ENCODE measurements around the gene NEURL4. TPM values are rescaled to one million over a fixed set of nuclear protein-coding genes. Genes with fewer than 3 reads are reported as not detected.

NEURL4 gene
- polyA plus RNA-seq, 4 donors, result 14.3 to 36.9 (median 22.7) TPM

GRCh38 chr17:7314719-7315569, 14.2 kb downstream of the NEURL4 start, which contains the start of gene GPS2:
GPS2 (minus strand) TSS chr17:7315360; CDS start chr17:7315052, 308 bp downstream.
- no peaks in the 10 kb centered on the region for H3K27me3 ChIP-seq (ENCODE audit: control insufficient read depth in 3 of 3, insufficient read depth in 3 of 3, low read length in 3 of 3)
- H3K27ac ChIP-seq (ENCODE audit: low read depth in 1 of 3, low read length in 2 of 3), result peak within 1 kb of the TSS; percentile 93 to 95 (median 93)
- H3K9me3 ChIP-seq (ENCODE audit: control insufficient read depth in 2 of 2, insufficient read depth in 1 of 2, low read depth in 1 of 2, low read length in 1 of 2), result no peaks in the 10 kb centered on the region
- 0 to 1% (median 0%) methylated on average over 51 to 95 of the region's 95 CpGs for WGBS, 3 donors
- peak; percentile 90 to 98 for DNase-seq
- no peak for FAIRE-seq
- H3K4me1 ChIP-seq (ENCODE audit: control insufficient read depth in 3 of 3, insufficient read depth in 2 of 3, low read depth in 1 of 3, low read length in 2 of 3), result peaks cover 4 to 19% (median 5%) of the 10 kb centered on the region in 3 donors
- peaks cover 7 to 70% (median 22%) of the 10 kb centered on the region in 3 donors for H3K36me3 ChIP-seq (ENCODE audit: control insufficient read depth in 3 of 3, insufficient read depth in 2 of 3, low read depth in 1 of 3, low read length in 3 of 3)
- H3K4me3 ChIP-seq (ENCODE audit: low read depth in 1 of 3, low read length in 3 of 3), result peak within 1 kb of the TSS; percentile 79 to 99 (median 97)

GRCh38 chr17:7313890-7314718, 15.0 kb downstream of the NEURL4 start:
- H3K4me1 ChIP-seq (ENCODE audit: control insufficient read depth in 3 of 3, insufficient read depth in 2 of 3, low read depth in 1 of 3, low read length in 2 of 3), result peaks cover 5 to 27% (median 9%) of the 10 kb centered on the region in 3 donors
- no peaks in the 10 kb centered on the region for H3K27me3 ChIP-seq (ENCODE audit: control insufficient read depth in 3 of 3, insufficient read depth in 3 of 3, low read length in 3 of 3)
- H3K27ac ChIP-seq (ENCODE audit: low read depth in 1 of 3, low read length in 2 of 3), result peak overlapping the region in 2 of 3 donors; percentile 85 to 93
- peaks cover 7 to 74% (median 26%) of the 10 kb centered on the region in 3 donors for H3K36me3 ChIP-seq (ENCODE audit: control insufficient read depth in 3 of 3, insufficient read depth in 2 of 3, low read depth in 1 of 3, low read length in 3 of 3)
- peak overlapping the region; percentile 79 to 99 (median 97) for H3K4me3 ChIP-seq (ENCODE audit: low read depth in 1 of 3, low read length in 3 of 3)
- WGBS, 3 donors, result 36 to 44% (median 44%) methylated on average over 9 of the region's 9 CpGs
- FAIRE-seq (no peak), DNase-seq (no peak)
- no peaks in the 10 kb centered on the region for H3K9me3 ChIP-seq (ENCODE audit: control insufficient read depth in 2 of 2, insufficient read depth in 1 of 2, low read depth in 1 of 2, low read length in 1 of 2)

GRCh38 chr17:7313088-7313889, 15.8 kb downstream of the NEURL4 start:
- DNase-seq, result no peak
- Histone ChIP-seq H3K27ac (ENCODE audit: low read depth in 1 of 3, low read length in 2 of 3) (peak overlapping the region in 1 of 3 donors; percentile 93), H3K27me3 (ENCODE audit: control insufficient read depth in 3 of 3, insufficient read depth in 3 of 3, low read length in 3 of 3) (no peaks in the 10 kb centered on the region), H3K4me3 (ENCODE audit: low read depth in 1 of 3, low read length in 3 of 3) (no peak overlapping the region), H3K36me3 (ENCODE audit: control insufficient read depth in 3 of 3, insufficient read depth in 2 of 3, low read depth in 1 of 3, low read length in 3 of 3) (peaks cover 7 to 67% (median 26%) of the 10 kb centered on the region in 3 donors), H3K9me3 (ENCODE audit: control insufficient read depth in 2 of 2, insufficient read depth in 1 of 2, low read depth in 1 of 2, low read length in 1 of 2) (no peaks in the 10 kb centered on the region), H3K4me1 (ENCODE audit: control insufficient read depth in 3 of 3, insufficient read depth in 2 of 3, low read depth in 1 of 3, low read length in 2 of 3) (peaks cover 2 to 31% (median 9%) of the 10 kb centered on the region in 3 donors)
- 79 to 84% (median 81%) methylated on average over 7 of the region's 7 CpGs for WGBS, 3 donors
- no peak for FAIRE-seq

GRCh38 chr17:7312432-7313087, 16.6 kb downstream of the NEURL4 start:
- peaks cover 7 to 61% (median 25%) of the 10 kb centered on the region in 3 donors for H3K36me3 ChIP-seq (ENCODE audit: control insufficient read depth in 3 of 3, insufficient read depth in 2 of 3, low read depth in 1 of 3, low read length in 3 of 3)
- DNase-seq, result no peak
- H3K27me3 ChIP-seq (ENCODE audit: control insufficient read depth in 3 of 3, insufficient read depth in 3 of 3, low read length in 3 of 3), result no peaks in the 10 kb centered on the region
- 63 to 76% (median 71%) methylated on average over 7 of the region's 7 CpGs for WGBS, 3 donors
- H3K27ac ChIP-seq (ENCODE audit: low read depth in 1 of 3, low read length in 2 of 3), result no peak overlapping the region
- FAIRE-seq, result no peak
- no peak overlapping the region for H3K4me3 ChIP-seq (ENCODE audit: low read depth in 1 of 3, low read length in 3 of 3)
- no peaks in the 10 kb centered on the region for H3K9me3 ChIP-seq (ENCODE audit: control insufficient read depth in 2 of 2, insufficient read depth in 1 of 2, low read depth in 1 of 2, low read length in 1 of 2)
- H3K4me1 ChIP-seq (ENCODE audit: control insufficient read depth in 3 of 3, insufficient read depth in 2 of 3, low read depth in 1 of 3, low read length in 2 of 3), result peaks cover 2 to 31% (median 9%) of the 10 kb centered on the region in 3 donors

GRCh38 chr17:7311110-7311705, 17.9 kb downstream of the NEURL4 start:
- peaks cover 5 to 49% (median 23%) of the 10 kb centered on the region in 3 donors for H3K36me3 ChIP-seq (ENCODE audit: control insufficient read depth in 3 of 3, insufficient read depth in 2 of 3, low read depth in 1 of 3, low read length in 3 of 3)
- 77 to 85% (median 78%) methylated on average over 7 of the region's 7 CpGs for WGBS, 3 donors
- peaks cover 2 to 33% (median 9%) of the 10 kb centered on the region in 3 donors for H3K4me1 ChIP-seq (ENCODE audit: control insufficient read depth in 3 of 3, insufficient read depth in 2 of 3, low read depth in 1 of 3, low read length in 2 of 3)
- no peaks in the 10 kb centered on the region for H3K9me3 ChIP-seq (ENCODE audit: control insufficient read depth in 2 of 2, insufficient read depth in 1 of 2, low read depth in 1 of 2, low read length in 1 of 2)
- no peak overlapping the region for H3K4me3 ChIP-seq (ENCODE audit: low read depth in 1 of 3, low read length in 3 of 3)
- no peaks in the 10 kb centered on the region for H3K27me3 ChIP-seq (ENCODE audit: control insufficient read depth in 3 of 3, insufficient read depth in 3 of 3, low read length in 3 of 3)
- H3K27ac ChIP-seq (ENCODE audit: low read depth in 1 of 3, low read length in 2 of 3), result no peak overlapping the region
- DNase-seq, result no peak
- no peak for FAIRE-seq

- Histone ChIP-seq H3K9me3 (ENCODE audit: control insufficient read depth in 2 of 2, insufficient read depth in 1 of 2, low read depth in 1 of 2, low read length in 1 of 2) (no peaks in the 10 kb centered on the region), H3K27me3 (ENCODE audit: control insufficient read depth in 3 of 3, insufficient read depth in 3 of 3, low read length in 3 of 3) (no peaks in the 10 kb centered on the region), H3K36me3 (ENCODE audit: control insufficient read depth in 3 of 3, insufficient read depth in 2 of 3, low read depth in 1 of 3, low read length in 3 of 3) (peaks cover 5 to 43% (median 23%) of the 10 kb centered on the region in 3 donors), H3K27ac (ENCODE audit: low read depth in 1 of 3, low read length in 2 of 3) (peak overlapping the region in 2 of 3 donors; percentile 27 to 98), H3K4me1 (ENCODE audit: control insufficient read depth in 3 of 3, insufficient read depth in 2 of 3, low read depth in 1 of 3, low read length in 2 of 3) (peaks cover 2 to 26% (median 6%) of the 10 kb centered on the region in 3 donors), H3K4me3 (ENCODE audit: low read depth in 1 of 3, low read length in 3 of 3) (no peak overlapping the region)
- WGBS, 3 donors, result 73 to 80% (median 80%) methylated on average over 12 of the region's 12 CpGs
- FAIRE-seq (no peak), DNase-seq (no peak)
Observed at GRCh38 chr17:7309628-7310027, 19.5 kb downstream of the NEURL4 start.

GRCh38 chr17:7308625-7309433, 20.3 kb downstream of the NEURL4 start:
- Histone ChIP-seq H3K27me3 (ENCODE audit: control insufficient read depth in 3 of 3, insufficient read depth in 3 of 3, low read length in 3 of 3) (no peaks in the 10 kb centered on the region), H3K4me3 (ENCODE audit: low read depth in 1 of 3, low read length in 3 of 3) (peak overlapping the region; percentile 87 to 99 (median 95)), H3K36me3 (ENCODE audit: control insufficient read depth in 3 of 3, insufficient read depth in 2 of 3, low read depth in 1 of 3, low read length in 3 of 3) (peaks cover 5 to 40% (median 23%) of the 10 kb centered on the region in 3 donors), H3K4me1 (ENCODE audit: control insufficient read depth in 3 of 3, insufficient read depth in 2 of 3, low read depth in 1 of 3, low read length in 2 of 3) (peaks cover 2 to 18% (median 6%) of the 10 kb centered on the region in 3 donors), H3K27ac (ENCODE audit: low read depth in 1 of 3, low read length in 2 of 3) (peak overlapping the region; percentile 96 to 98 (median 96)), H3K9me3 (ENCODE audit: control insufficient read depth in 2 of 2, insufficient read depth in 1 of 2, low read depth in 1 of 2, low read length in 1 of 2) (no peaks in the 10 kb centered on the region)
- WGBS, 3 donors, result 0 to 2% (median 0%) methylated on average over 13 to 14 of the region's 14 CpGs
- FAIRE-seq (no peak), DNase-seq (peak; percentile 90 to 92)
